Uterus (tissue), 4 donors: ENCODE data around the gene SNX33. TPM values are rescaled to one million over a fixed set of nuclear protein-coding genes. Genes with fewer than 3 reads are reported as not detected.

Experiments
- DNase-seq, 2 donors: peaks; one replicate each; pipeline ENCODE4 v3.0.0-alpha.2; 2019 to 2020
- H3K27ac ChIP-seq, 2 donors: fragments of 200-600 bp; sonication (generic); 1 replicate in 1 of 2; 2 replicates in 1 of 2; pipeline ENCODE4 v1.5.1; 2016 to 2018
- H3K27me3 ChIP-seq, 2 donors: fragments of 200-600 bp; sonication (generic); one replicate each; pipeline ENCODE4 v1.5.1; 2018 to 2019; ENCODE audit warnings: control low read depth in 1 of 2
- H3K36me3 ChIP-seq, 2 donors: fragments of 200-600 bp; sonication (generic); one replicate each; pipeline ENCODE4 v1.5.1; 2019; ENCODE audit warnings: control low read depth in 1 of 2
- H3K4me1 ChIP-seq, 2 donors: fragments of 200-600 bp; sonication (generic); one replicate each; pipeline ENCODE4 v1.5.1; 2018 to 2019; ENCODE audit warnings: control low read depth in 1 of 2
- H3K4me3 ChIP-seq, 2 donors: fragments of 200-600 bp; sonication (generic); 1 replicate in 1 of 2; 2 replicates in 1 of 2; pipeline ENCODE4 v1.5.1; 2018 to 2019; ENCODE audit warnings: mild to moderate bottlenecking in 1 of 2
- H3K9me3 ChIP-seq, 2 donors: fragments of 200-600 bp; sonication (generic); one replicate each; pipeline ENCODE4 v1.5.1; 2019; ENCODE audit warnings: control low read depth in 1 of 2
- POLR2A ChIP-seq, 2 donors: fragments of 450-650 bp; IDR thresholded peaks; one replicate each; pipeline ENCODE4 v1.6.1; 2016; ENCODE audit warnings: antibody characterized with exemption in 2 of 2, mild to moderate bottlenecking in 1 of 2, moderate library complexity in 1 of 2
- intact Hi-C: fragments of 100-400 bp; cut with DNase I; formaldehyde crosslinking; loops from one replicate; pipeline ENCODE4 v1.15.1; 2023; ENCODE audit warnings: low total_unique reads
- total RNA-seq, 4 donors: library from RNA; depleted of rRNA in 3 of 4; stranded (reverse); fragments of >200 nt in 3 of 4; gene quantifications; one replicate each; pipeline versions ENCODE4 v1.1.0 to v1.2.4, GENCODE V29; 2014 to 2023
- TF ChIP-seq, protein P1 (sequence below), 4 experiments: fragments of 200-600 bp in 2 of 4; fragments of 450-650 bp in 2 of 4; sonication (generic) in 2 of 4; IDR thresholded peaks; one replicate each; pipeline ENCODE4 v1.5.1; 2016 to 2019; ENCODE audit warnings: antibody characterized with exemption in 4 of 4, mild to moderate bottlenecking in 2 of 4, moderate library complexity in 1 of 4
- donor health status: DM: yes; HTN: yes; CAD: no.

SNX33 gene
- total RNA-seq, 4 donors from 2014 or later: 8.7 to 43.6 (median 28.2) TPM

DNA sequence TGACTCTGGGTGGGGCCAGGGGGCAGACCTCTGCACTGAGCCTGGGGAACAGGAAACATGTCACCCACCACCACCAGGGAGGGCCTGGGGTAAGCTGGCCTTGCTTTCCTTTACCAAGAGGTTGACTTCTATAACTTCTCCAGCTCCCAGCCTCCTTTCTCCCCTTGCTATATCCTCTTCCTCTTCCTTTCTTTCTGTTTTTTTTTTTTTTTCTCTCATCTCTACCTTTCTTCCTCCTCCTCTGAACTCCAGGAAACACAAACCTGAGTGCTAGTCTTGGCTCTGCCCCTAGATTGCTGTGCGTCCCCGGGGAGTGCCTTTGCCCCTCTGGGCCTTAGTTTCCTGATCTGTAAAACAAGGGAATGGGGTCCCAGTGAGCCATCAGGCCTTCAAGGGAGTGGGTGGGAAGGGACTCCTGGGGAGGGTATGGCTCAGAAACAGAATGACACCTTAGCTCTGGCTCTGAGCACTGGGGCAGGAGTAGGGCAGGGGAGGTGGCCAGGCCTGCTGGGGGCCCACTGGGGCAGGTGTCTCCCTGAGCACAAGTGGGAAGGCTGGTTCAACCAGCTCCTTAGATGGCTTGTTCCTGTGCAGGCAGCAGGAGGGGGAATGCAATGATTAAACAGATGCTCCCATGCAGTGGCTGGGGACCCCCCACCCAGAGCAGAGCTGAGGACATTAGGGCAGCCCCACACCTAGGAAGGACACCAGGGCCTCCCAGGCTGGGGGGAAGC lies 4.3 kb downstream of the SNX33 start:
- no peaks in the 10 kb centered on the region for H3K27me3 ChIP-seq
- peak overlapping the region; percentile 19 to 30 for H3K4me3 ChIP-seq
- no peak for DNase-seq
- TF ChIP-seq, protein P1, sequence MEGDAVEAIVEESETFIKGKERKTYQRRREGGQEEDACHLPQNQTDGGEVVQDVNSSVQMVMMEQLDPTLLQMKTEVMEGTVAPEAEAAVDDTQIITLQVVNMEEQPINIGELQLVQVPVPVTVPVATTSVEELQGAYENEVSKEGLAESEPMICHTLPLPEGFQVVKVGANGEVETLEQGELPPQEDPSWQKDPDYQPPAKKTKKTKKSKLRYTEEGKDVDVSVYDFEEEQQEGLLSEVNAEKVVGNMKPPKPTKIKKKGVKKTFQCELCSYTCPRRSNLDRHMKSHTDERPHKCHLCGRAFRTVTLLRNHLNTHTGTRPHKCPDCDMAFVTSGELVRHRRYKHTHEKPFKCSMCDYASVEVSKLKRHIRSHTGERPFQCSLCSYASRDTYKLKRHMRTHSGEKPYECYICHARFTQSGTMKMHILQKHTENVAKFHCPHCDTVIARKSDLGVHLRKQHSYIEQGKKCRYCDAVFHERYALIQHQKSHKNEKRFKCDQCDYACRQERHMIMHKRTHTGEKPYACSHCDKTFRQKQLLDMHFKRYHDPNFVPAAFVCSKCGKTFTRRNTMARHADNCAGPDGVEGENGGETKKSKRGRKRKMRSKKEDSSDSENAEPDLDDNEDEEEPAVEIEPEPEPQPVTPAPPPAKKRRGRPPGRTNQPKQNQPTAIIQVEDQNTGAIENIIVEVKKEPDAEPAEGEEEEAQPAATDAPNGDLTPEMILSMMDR (IDR thresholded peaks at IDR 0.05): no peak
- TF ChIP-seq POLR2A (IDR thresholded peaks at IDR 0.05): no peak
- intact Hi-C loops: no loop called here
- H3K27ac ChIP-seq: peak overlapping the region; percentile 61 to 73
- H3K4me1 ChIP-seq: peaks cover 2 to 54% of the 10 kb centered on the region in 2 donors
- no peaks in the 10 kb centered on the region for H3K9me3 ChIP-seq
- H3K36me3 ChIP-seq: no peaks in the 10 kb centered on the region

DNA sequence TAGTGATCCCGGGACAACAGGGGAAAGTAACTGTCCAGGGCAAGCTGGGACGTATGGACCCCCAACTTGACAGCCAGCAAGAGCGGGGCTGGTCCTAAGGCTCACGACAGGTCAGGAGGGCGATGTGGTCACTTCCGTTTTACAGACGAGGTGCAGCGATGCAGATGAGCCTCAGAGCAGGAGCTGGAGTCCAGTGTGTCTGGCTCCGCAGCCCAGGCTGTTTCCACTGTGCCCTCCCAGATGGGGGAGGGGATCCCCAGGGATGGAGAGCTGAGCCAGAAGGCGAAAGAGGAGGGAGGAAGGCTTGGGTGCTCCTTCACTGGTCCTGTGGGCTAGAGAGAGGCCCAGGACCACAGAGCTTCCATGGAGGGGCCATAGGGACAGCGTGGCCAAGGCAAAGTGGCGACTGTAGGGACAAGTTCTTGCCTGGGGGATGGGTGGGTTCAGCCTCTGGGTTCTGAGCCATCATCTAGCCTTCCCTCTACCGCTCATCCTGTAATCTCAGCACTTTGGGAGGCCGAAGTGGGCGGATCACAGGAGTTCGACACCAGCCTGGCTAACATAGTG lies 5.7 kb downstream of the SNX33 start:
- Histone ChIP-seq H3K27ac (peak overlapping the region; percentile 61 to 73), H3K4me1 (peaks cover 2 to 54% of the 10 kb centered on the region in 2 donors), H3K36me3 (no peaks in the 10 kb centered on the region), H3K9me3 (no peaks in the 10 kb centered on the region), H3K27me3 (no peaks in the 10 kb centered on the region), H3K4me3 (no peak overlapping the region)
- intact Hi-C loops: no loop called here
- no peak for DNase-seq
- TF ChIP-seq POLR2A (IDR thresholded peaks at IDR 0.05): no peak
- TF ChIP-seq, protein P1 (IDR thresholded peaks at IDR 0.05): no peak

DNA sequence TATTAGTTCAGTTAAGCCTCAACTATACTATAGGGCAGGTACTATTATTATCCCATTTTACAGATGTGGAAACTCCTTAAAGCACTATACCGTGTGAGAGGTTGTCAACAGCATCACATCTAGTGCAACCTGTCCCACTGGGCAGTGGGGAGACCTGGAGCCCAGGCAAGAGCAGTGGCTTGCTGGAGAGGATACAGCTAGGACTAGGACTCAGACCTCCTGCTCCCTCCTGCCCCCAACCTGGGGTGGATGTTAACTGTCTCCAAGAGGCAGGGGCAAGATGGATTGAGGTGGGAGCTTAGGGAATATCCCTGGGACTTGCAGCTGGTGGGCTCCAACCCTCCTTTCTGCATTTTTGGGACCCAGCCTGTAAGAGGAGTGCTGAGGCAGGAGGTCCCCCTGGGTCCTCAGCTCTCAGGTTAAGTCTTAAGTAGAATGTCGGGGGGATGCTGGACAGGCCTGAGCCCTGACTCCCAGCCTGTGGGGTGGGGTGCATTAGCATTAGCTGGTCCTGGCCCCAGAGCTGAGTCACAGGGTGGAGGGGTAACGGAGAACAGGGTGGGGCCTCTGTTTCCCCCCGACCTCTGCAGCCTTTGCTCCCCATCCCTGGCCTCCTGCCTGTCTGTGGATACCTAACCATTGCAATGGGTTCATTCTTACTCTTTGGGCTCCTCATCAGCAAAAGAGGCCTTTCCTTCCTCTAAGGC lies 6.6 kb downstream of the SNX33 start:
- Histone ChIP-seq H3K36me3 (no peaks in the 10 kb centered on the region), H3K27me3 (no peaks in the 10 kb centered on the region), H3K4me1 (peaks cover 2 to 61% of the 10 kb centered on the region in 2 donors), H3K9me3 (no peaks in the 10 kb centered on the region), H3K27ac (peak overlapping the region; percentile 3 to 8), H3K4me3 (no peak overlapping the region)
- intact Hi-C loops: no loop called here
- no peak for DNase-seq
- TF ChIP-seq POLR2A (IDR thresholded peaks at IDR 0.05): no peak

DNA sequence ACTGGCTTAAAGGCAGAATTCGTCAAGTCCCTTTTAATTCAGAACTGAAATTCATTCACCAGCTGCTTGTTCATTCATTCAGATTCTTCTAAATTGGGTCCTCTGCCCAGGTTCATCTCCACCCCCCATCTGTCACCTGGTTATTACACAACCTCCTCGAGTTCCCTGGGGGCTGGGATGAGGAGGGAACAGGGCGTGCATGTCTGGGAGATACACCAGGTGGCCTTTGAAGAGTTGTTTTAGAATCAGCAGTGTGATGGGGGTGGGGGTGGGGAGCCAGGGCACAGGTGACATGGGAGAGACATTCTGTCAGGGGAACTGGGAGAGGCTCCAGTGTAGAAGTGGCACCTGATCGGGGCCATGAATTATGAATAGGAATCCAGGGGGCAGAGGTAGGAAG lies 8.2 kb downstream of the SNX33 start:
- Histone ChIP-seq H3K4me1 (peaks cover 9 to 70% of the 10 kb centered on the region in 2 donors), H3K4me3 (no peak overlapping the region), H3K27me3 (no peaks in the 10 kb centered on the region), H3K9me3 (no peaks in the 10 kb centered on the region), H3K27ac (no peak overlapping the region), H3K36me3 (no peaks in the 10 kb centered on the region)
- intact Hi-C loops: no loop called here
- no peak for DNase-seq
- TF ChIP-seq POLR2A (IDR thresholded peaks at IDR 0.05): no peak
- TF ChIP-seq, protein P1 (IDR thresholded peaks at IDR 0.05): no peak

DNA sequence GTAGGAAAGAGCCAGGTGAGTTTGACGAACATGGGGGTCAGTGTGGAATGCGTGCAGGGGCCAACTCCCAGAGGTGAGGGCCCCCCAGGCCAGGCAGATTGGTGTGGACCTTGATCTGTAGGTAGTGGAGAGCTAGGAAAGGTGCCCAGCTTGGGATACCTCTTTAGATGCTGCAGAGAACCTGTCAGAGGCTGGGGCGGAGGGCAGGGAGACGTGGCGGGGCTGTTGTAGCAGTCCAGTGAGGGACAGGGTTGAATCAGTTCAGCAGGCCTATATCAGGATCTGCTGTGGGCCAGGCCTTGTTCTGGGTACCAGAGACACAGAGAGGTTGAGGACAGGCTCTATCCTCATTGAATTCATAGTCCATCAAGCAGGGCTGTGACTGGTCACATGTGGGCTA lies 8.6 kb downstream of the SNX33 start:
- Histone ChIP-seq H3K4me3 (no peak overlapping the region), H3K36me3 (no peaks in the 10 kb centered on the region), H3K9me3 (no peaks in the 10 kb centered on the region), H3K27me3 (no peaks in the 10 kb centered on the region), H3K4me1 (peaks cover 9 to 67% of the 10 kb centered on the region in 2 donors), H3K27ac (no peak overlapping the region)
- intact Hi-C loops: no loop called here
- no peak for TF ChIP-seq POLR2A (IDR thresholded peaks at IDR 0.05)
- TF ChIP-seq, protein P1 (IDR thresholded peaks at IDR 0.05): no peak
- no peak for DNase-seq
